HFFc6 (cell line): Measurements from ENCODE around the gene DMBX1. TPM values are rescaled to one million over a fixed set of nuclear protein-coding genes. Genes with fewer than 3 reads are reported as not detected.
A peak's percentile ranks its signal among the peaks of the same experiment; 100 is the strongest.

Experiments
- DNase-seq: peaks from one replicate; pipeline ENCODE4 v3.0.0-alpha.2; 2018
- H3K27ac Mint-ChIP-seq: 2 replicates; pipeline ENCODE4 v1.8.0; 2020; ENCODE audit warnings: mild to moderate bottlenecking, mixed read lengths
- H3K27me3 Mint-ChIP-seq: 2 replicates; pipeline ENCODE4 v1.8.0; 2021; ENCODE audit warnings: mild to moderate bottlenecking, moderate library complexity, mixed read lengths; ENCODE audit not compliant: insufficient read depth
- H3K36me3 Mint-ChIP-seq: 2 replicates; pipeline ENCODE4 v1.8.0; 2021; ENCODE audit warnings: low read depth, mixed read lengths
- H3K4me1 Mint-ChIP-seq: 2 replicates; pipeline ENCODE4 v1.8.0; 2020; ENCODE audit warnings: low read depth, mixed read lengths
- H3K4me3 Mint-ChIP-seq: 2 replicates; pipeline ENCODE4 v1.8.0; 2020; ENCODE audit warnings: mild to moderate bottlenecking, moderate library complexity, mixed read lengths
- H3K9me3 Mint-ChIP-seq: 2 replicates; pipeline ENCODE4 v1.8.0; 2020; ENCODE audit warnings: mild to moderate bottlenecking, mixed read lengths
- long read RNA-seq: library from polyadenylated mRNA; unstranded; transcript quantifications from one replicate; pipeline ENCODE4 v2.0.0, GENCODE V29; 2019
- total RNA-seq, 6 experiments: library from RNA; stranded (reverse); fragmentation: NEBNext Ultra II Directional; extraction: Animal tissue kit (Norgen Biotek cat#: 25700); gene quantifications; 2 replicates in 1 of 6; 3 replicates in 5 of 6; pipeline ENCODE4 v1.2.3, GENCODE V29; 2021
- TF ChIP-seq, protein P1 (sequence below): fragments of 200-600 bp; sonication (generic); IDR thresholded peaks from 2 replicates; pipeline ENCODE4 v1.5.0; 2021; ENCODE audit warnings: antibody characterized with exemption, mild to moderate bottlenecking

DMBX1 gene
- total RNA-seq = not detected
- long read RNA-seq = 0 reads

DNA sequence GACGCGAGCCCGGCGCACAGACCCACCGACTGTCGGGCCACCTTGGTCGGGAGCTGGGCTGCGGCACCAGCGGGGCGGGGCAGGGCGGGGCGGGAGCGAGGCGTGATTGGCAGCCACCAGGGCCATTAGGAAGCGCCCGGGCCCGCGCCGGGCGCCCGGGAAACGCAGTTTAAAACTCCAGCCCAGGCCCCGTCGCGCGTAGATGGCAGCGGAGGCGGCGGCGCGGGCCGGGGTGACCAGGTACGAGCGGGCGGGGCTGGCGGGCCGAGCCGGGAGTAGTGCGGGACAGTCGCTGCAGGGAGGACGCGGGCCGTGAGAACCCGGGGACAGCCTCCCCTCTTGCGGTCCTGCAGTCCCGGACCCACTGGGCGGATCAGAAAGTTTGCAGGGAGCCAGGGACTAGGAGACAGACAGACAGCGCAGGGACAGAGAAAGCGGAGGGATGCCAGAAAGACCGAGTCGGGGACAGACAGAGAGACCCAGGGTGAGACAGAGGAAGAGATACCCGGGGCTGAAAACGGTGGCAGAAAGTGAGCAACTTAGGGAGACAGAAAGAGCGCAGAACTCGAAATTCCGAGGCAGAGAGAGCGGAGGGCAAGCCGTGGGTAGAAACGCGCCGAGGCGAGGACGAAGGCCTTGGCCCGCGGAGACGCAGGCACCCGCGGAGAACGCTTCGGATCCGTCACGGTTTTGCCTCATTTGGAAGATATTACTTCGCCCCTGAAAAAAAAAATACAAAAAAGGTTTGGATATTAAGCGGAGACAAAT, at the start of gene DMBX1:
DMBX1 (plus strand) TSS at position 199 of the 768 bp plus-strand sequence. CDS start 17,175 bp downstream, outside the sequence.
- Mint-ChIP-seq H3K27ac (no peak within 1 kb of the TSS), H3K27me3 (peaks cover 87% of the 10 kb centered on the region)
- DNase-seq = no peak

DNA sequence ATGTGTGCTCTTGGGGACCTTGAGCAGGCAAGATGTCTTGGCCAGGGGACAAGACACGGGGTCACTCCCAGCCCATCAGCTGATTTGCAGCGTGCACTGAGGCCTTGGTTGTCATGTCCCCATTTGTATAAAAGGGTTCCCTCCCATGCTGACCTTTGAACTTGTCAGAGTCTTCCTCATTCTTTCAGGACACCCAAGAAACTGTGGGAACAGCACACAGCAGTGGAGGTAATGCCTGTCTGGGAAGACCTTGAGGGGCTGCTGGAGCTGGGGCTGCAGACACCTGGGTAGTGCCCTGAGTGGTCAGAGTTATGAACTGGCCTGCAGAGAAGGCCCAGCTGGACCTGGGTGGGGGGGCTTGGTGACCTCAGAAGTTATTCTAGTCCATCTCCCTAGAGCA, 49.2 kb upstream of the DMBX1 start:
- H3K27ac Mint-ChIP-seq = no peak overlapping the region
- no peak overlapping the region for H3K4me3 Mint-ChIP-seq
- peaks cover 8% of the 10 kb centered on the region for H3K4me1 Mint-ChIP-seq
- no peak for DNase-seq
- TF ChIP-seq, protein P1, sequence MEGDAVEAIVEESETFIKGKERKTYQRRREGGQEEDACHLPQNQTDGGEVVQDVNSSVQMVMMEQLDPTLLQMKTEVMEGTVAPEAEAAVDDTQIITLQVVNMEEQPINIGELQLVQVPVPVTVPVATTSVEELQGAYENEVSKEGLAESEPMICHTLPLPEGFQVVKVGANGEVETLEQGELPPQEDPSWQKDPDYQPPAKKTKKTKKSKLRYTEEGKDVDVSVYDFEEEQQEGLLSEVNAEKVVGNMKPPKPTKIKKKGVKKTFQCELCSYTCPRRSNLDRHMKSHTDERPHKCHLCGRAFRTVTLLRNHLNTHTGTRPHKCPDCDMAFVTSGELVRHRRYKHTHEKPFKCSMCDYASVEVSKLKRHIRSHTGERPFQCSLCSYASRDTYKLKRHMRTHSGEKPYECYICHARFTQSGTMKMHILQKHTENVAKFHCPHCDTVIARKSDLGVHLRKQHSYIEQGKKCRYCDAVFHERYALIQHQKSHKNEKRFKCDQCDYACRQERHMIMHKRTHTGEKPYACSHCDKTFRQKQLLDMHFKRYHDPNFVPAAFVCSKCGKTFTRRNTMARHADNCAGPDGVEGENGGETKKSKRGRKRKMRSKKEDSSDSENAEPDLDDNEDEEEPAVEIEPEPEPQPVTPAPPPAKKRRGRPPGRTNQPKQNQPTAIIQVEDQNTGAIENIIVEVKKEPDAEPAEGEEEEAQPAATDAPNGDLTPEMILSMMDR = no peak
- H3K36me3 Mint-ChIP-seq = no peaks in the 10 kb centered on the region
- no peaks in the 10 kb centered on the region for H3K9me3 Mint-ChIP-seq
- peaks cover 39% of the 10 kb centered on the region for H3K27me3 Mint-ChIP-seq

More for the DNA sequence above, at the start of gene DMBX1:
- H3K4me3 Mint-ChIP-seq = peak within 1 kb of the TSS; percentile 38
- peaks cover 6% of the 10 kb centered on the region for H3K4me1 Mint-ChIP-seq
- H3K36me3 Mint-ChIP-seq = no peaks in the 10 kb centered on the region
- TF ChIP-seq, protein P1 = no peak
- H3K9me3 Mint-ChIP-seq = no peaks in the 10 kb centered on the region

DNA sequence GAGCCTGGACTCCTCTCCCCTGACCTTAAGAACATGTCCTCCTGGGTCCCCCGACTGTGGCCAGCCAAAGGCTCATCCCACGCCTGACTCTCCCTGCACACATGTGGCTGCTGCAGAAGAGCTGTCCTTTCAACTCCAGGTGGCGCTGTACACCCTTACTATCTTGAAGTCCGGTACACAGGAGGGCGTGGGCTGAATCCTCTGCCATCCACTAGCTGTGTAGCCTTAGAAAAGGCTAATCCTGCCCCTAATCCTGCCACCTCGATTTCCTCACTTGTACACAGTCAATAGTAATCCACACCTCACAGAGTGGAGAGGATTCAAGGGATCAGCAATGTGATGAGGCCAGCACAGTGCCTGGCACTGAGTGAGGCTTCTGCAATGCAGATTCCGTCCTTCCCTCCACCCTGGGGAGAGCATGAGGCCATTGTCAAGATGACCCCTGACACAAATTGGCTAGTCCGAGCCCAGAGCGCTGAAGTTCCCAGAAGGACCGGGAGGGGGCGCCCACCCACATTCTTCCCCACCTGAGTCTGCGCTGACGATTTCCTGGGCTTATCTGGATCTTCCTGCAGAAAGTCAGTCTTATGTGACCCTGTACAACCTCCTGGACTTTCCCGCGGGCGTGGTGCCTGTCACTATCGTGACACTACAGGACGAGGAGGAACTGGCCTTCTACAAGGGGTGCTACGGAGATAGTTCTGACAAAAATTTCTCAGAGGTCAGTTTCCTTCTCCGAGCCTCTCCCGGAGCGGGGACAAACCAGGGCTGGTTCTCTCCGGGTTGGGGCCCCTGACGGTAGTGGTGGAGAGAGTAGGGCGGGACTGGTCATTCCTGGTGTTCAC, 47.1 kb upstream of the DMBX1 start:
- no peaks in the 10 kb centered on the region for H3K36me3 Mint-ChIP-seq
- DNase-seq = peak; percentile 76
- H3K4me3 Mint-ChIP-seq = peak overlapping the region; percentile 88
- H3K4me1 Mint-ChIP-seq = peaks cover 8% of the 10 kb centered on the region
- TF ChIP-seq, protein P1 = peak; percentile 95
- H3K27ac Mint-ChIP-seq = peak overlapping the region; percentile 75
- peaks cover 46% of the 10 kb centered on the region for H3K27me3 Mint-ChIP-seq
- H3K9me3 Mint-ChIP-seq = no peaks in the 10 kb centered on the region

DNA sequence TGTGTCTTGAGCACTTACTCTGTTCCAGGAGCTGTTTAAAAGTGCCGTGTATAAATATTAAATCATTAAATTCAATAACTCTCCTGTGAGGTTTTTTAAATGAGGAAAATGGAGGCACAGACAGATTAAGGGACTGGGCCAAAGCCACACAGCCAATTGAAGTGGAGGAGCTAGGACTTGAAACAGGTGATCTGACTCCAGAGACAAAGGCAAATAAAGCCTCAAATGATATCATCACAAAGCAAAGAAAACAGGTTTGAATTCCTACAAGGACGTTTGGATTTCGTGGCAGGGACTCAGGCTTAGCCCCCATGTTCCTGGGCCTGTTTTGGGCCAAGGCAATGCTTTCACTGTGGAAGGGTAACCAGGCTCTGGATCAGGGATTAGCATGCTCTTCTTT, 45.2 kb upstream of the DMBX1 start:
- Mint-ChIP-seq H3K27me3 (peaks cover 49% of the 10 kb centered on the region), H3K36me3 (no peaks in the 10 kb centered on the region), H3K4me1 (peaks cover 8% of the 10 kb centered on the region), H3K4me3 (no peak overlapping the region), H3K9me3 (no peaks in the 10 kb centered on the region), H3K27ac (no peak overlapping the region)
- TF ChIP-seq, protein P1 = no peak
- no peak for DNase-seq

DNA sequence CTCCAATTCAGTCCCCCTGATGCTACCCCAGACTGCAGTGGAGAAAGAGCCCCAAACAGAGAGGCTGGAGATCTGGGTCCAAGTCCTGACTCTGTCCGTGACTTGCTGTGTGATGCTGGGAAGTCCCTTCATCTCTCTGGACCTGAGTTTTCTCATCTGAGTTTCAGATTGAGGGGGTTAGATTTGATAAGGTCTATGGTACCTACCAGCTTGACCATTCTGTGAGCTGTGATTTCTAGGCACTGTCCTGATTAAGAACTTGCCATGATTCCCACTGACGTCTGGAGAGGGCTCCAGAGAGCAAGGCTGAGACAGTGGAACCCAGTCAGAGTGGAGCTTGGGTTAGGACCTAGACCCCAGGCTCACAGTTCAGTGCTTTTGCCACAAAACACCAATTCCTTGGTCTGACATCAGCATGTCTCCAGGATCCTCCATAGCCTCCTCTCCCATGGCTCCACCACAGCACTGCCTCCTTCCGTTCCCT, 43.8 kb upstream of the DMBX1 start:
- Mint-ChIP-seq H3K4me3 (no peak overlapping the region), H3K27me3 (peaks cover 46% of the 10 kb centered on the region), H3K36me3 (no peaks in the 10 kb centered on the region), H3K27ac (no peak overlapping the region), H3K9me3 (no peaks in the 10 kb centered on the region), H3K4me1 (peaks cover 8% of the 10 kb centered on the region)
- TF ChIP-seq, protein P1 = 0 out of 2 replicates have a peak, but pooled peaks have one; percentile 22
- DNase-seq = no peak
